ENCODE measurements around the gene SATB2.

GRCh38 chr2:199308567-199308966 lies 149.2 kb downstream of the SATB2 start:
- no peak for TF ChIP-seq CTCF (IDR thresholded peaks at IDR 0.05)
- TF ChIP-seq ZFX (IDR thresholded peaks at IDR 0.05; ENCODE audit: borderline replicate concordance) = no peak
